Prostate gland (tissue), 2 donors: ENCODE results near the gene LIM2.

ENCODE experiments used
- CTCF ChIP-seq, 4 experiments: fragments of 200-600 bp in 2 of 4; fragments of 450-650 bp in 2 of 4; sonication (generic) in 2 of 4; IDR thresholded peaks; 1 replicate in 3 of 4; 2 replicates in 1 of 4; pipeline ENCODE4 v1.5.1; 2016 to 2019; ENCODE audit warnings: antibody characterized with exemption in 4 of 4, mild to moderate bottlenecking in 2 of 4, moderate library complexity in 2 of 4
- POLR2A ChIP-seq: fragments of 450-650 bp; IDR thresholded peaks from one replicate; pipeline ENCODE4 v1.6.1; 2016; ENCODE audit warnings: antibody characterized with exemption, mild to moderate bottlenecking
- POLR2AphosphoS5 ChIP-seq: sonication (generic); formaldehyde crosslinking; IDR thresholded peaks from one replicate; pipeline ENCODE4 v1.6.1; 2017; ENCODE audit warnings: antibody characterized with exemption

GRCh38 chr19:51357952-51358351 is 29.8 kb downstream of the LIM2 start:
- TF ChIP-seq CTCF (IDR thresholded peaks at IDR 0.05) (no peak), POLR2A (no peak), POLR2AphosphoS5 (no peak)
